Type B pancreatic cell (in vitro differentiated cells): ENCODE data around the gene CHST4. TPM values are rescaled to one million over a fixed set of nuclear protein-coding genes. Genes with fewer than 3 reads are reported as not detected.
A peak's percentile ranks its signal among the peaks of the same experiment; 100 is the strongest.

Experiments used
- DNase-seq: peaks from one replicate; pipeline ENCODE4 v3.0.0; 2021; ENCODE audit warnings: mixed read lengths; ENCODE audit not compliant: unreplicated experiment; ENCODE audit errors: extremely low spot score
- H3K27ac Mint-ChIP-seq: 2 replicates; pipeline ENCODE4 v1.8.0; 2021; ENCODE audit warnings: mild to moderate bottlenecking, mixed read lengths
- H3K27me3 Mint-ChIP-seq: 2 replicates; pipeline ENCODE4 v1.8.0; 2021; ENCODE audit warnings: mixed read lengths
- H3K36me3 Mint-ChIP-seq: 2 replicates; pipeline ENCODE4 v1.8.0; 2021; ENCODE audit warnings: mixed read lengths
- H3K4me1 Mint-ChIP-seq: one replicate; pipeline ENCODE4 v1.8.0; 2021; ENCODE audit warnings: mixed read lengths; ENCODE audit not compliant: unreplicated experiment
- H3K4me3 Mint-ChIP-seq: 2 replicates; pipeline ENCODE4 v1.8.0; 2021; ENCODE audit warnings: mild to moderate bottlenecking, mixed read lengths
- H3K9me3 Mint-ChIP-seq: 2 replicates; pipeline ENCODE4 v1.8.0; 2021; ENCODE audit warnings: mixed read lengths
- total RNA-seq: library from RNA; stranded (reverse); gene quantifications from 2 replicates; pipeline ENCODE4 v1.2.1, GENCODE V29; 2021; ENCODE audit warnings: low replicate concordance
- TF ChIP-seq, protein P1 (sequence below): fragments of 200-600 bp; sonication (generic); conservative IDR thresholded peaks from 2 replicates; pipeline ENCODE4 v1.5.0; 2021; ENCODE audit warnings: antibody characterized with exemption, mild to moderate bottlenecking

The CHST4 gene
- total RNA-seq, 1 donor from 2014 or later: not detected

DNA sequence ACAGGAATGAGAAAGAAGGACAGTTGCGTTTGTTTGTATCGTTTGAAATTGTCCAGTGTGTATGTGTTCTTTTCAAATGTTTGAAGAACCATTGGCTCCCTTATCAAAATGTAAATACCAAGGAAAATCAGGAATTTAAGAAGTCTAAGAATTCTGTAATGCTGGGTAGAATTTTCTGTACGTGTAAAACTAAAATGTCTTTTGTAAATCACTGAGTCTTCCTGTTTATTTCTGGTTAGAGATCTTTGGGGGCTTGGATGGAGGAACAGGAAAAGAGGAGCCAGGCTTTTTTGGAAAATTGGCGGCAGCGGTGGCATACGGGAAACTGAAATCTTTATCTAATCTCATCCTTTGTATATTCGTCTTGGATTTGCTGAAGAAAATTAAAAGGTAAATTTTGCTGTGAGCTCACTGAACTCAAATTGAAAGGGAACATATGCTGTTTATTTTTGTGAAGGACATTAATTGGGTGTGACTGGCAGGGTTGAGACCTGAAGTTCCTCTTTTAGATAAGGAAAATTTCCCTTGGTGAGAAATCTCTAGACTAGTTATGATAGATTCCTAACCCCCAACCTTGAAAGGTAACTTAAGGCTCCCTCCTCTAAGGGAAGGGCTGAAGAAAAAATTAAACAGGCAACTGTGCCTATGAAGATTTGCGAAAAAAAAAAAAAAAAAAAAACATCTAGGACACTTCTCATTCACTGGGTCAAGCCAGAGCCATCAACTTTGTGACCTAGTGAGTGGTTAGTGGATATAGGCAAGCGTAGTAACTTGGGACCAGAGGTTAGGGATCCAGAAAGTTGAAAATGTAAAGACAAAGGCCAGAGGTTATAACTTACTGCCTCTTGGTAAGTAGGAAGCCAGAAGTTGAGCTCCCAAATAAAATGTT, 39.8 kb downstream of the CHST4 start:
- Mint-ChIP-seq H3K27me3 (peaks cover 15% of the 10 kb centered on the region), H3K27ac (peak overlapping the region; percentile 99), H3K9me3 (no peaks in the 10 kb centered on the region), H3K4me1 (peaks cover 14% of the 10 kb centered on the region), H3K4me3 (peak overlapping the region; percentile 95), H3K36me3 (no peaks in the 10 kb centered on the region)
- no peak for DNase-seq
- TF ChIP-seq, protein P1, sequence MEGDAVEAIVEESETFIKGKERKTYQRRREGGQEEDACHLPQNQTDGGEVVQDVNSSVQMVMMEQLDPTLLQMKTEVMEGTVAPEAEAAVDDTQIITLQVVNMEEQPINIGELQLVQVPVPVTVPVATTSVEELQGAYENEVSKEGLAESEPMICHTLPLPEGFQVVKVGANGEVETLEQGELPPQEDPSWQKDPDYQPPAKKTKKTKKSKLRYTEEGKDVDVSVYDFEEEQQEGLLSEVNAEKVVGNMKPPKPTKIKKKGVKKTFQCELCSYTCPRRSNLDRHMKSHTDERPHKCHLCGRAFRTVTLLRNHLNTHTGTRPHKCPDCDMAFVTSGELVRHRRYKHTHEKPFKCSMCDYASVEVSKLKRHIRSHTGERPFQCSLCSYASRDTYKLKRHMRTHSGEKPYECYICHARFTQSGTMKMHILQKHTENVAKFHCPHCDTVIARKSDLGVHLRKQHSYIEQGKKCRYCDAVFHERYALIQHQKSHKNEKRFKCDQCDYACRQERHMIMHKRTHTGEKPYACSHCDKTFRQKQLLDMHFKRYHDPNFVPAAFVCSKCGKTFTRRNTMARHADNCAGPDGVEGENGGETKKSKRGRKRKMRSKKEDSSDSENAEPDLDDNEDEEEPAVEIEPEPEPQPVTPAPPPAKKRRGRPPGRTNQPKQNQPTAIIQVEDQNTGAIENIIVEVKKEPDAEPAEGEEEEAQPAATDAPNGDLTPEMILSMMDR: no peak

DNA sequence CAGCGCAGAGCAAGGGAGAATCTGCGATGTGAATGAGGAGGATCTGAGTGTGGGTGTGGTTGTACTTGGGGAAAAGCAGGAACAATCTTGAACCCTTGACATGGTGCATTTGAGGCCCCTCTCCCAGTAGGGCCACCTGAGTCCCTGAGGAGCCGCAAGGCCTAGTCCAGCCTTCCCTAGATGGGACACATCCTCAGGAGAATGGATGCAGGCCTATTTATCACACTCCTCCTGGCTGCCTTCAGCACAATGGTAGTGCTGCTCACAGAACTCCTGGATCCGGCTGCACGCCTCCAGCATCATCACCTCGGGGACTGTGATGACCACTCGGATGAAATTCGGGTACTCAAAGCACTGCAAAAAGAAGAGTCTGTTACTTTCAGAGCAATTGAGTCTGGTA, 41.7 kb downstream of the CHST4 start:
- H3K4me1 Mint-ChIP-seq: peaks cover 14% of the 10 kb centered on the region
- no peaks in the 10 kb centered on the region for H3K9me3 Mint-ChIP-seq
- H3K27ac Mint-ChIP-seq: no peak overlapping the region
- H3K4me3 Mint-ChIP-seq: no peak overlapping the region
- DNase-seq: no peak
- no peaks in the 10 kb centered on the region for H3K36me3 Mint-ChIP-seq
- TF ChIP-seq, protein P1: no peak
- peaks cover 23% of the 10 kb centered on the region for H3K27me3 Mint-ChIP-seq

DNA sequence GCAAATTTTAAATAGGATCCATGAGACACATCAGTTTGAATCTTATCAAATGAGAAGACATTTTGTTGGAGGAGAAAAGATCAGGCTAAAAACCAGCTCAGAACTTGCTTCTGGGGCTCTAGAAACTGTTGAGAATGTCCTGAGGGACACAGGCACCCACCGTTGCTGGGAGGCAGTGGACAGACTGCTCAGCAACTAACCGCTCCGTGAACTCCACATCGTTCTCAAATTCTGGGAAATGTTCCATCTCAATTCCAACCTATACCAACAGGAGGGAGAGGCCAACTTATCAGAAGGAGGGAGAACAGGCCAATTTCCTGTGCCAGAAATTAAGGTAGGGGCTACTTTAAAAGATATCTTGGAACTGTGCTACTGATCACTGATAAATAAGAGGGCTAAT, 42.3 kb downstream of the CHST4 start:
- TF ChIP-seq, protein P1: no peak
- H3K4me3 Mint-ChIP-seq: peak overlapping the region; percentile 6
- peaks cover 23% of the 10 kb centered on the region for H3K27me3 Mint-ChIP-seq
- no peak for DNase-seq
- no peaks in the 10 kb centered on the region for H3K9me3 Mint-ChIP-seq
- H3K36me3 Mint-ChIP-seq: no peaks in the 10 kb centered on the region
- peaks cover 14% of the 10 kb centered on the region for H3K4me1 Mint-ChIP-seq
- peak overlapping the region; percentile 10 for H3K27ac Mint-ChIP-seq

DNA sequence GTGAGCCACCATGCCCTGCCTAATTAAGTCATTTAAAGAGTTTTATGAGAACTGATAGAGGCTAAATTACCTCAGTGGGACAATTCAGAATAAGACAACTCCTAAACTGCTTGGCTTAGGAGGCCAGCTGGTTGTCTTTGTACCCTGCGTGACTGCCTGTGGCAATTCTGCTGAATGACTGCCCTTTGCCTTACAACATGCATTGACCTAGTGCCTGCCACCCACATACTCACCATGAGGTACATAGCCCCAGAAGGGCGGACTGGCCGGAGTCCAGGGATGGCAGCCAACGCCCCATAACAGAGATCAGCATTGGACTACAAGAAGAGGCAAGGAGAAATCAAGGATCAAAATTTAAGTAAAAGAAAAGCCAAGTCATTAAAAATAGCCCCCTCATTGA, 43.4 kb downstream of the CHST4 start:
- peak overlapping the region; percentile 48 for H3K27ac Mint-ChIP-seq
- no peak overlapping the region for H3K4me3 Mint-ChIP-seq
- no peak for DNase-seq
- H3K4me1 Mint-ChIP-seq: peaks cover 9% of the 10 kb centered on the region
- TF ChIP-seq, protein P1: no peak
- no peaks in the 10 kb centered on the region for H3K36me3 Mint-ChIP-seq
- no peaks in the 10 kb centered on the region for H3K9me3 Mint-ChIP-seq
- H3K27me3 Mint-ChIP-seq: peaks cover 23% of the 10 kb centered on the region

DNA sequence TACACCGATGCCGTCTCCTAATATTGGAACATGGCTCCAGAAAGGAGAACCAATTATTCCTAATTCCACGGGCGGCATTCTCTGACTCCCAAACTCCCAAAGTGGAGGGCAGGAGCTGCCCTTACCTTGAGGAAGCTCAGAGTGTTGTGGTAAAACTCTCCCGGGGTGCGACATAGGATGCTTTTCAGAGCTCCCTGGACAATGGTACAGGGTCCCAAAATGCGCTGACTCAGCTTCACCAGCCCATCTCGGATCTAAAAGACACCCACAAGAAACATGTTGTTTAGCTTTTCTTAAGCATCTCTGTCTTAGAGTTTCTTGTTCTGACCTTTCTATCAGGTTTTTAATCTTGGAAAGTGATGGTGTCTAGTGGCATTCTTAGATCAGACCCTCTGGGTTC, 43.9 kb downstream of the CHST4 start:
- peaks cover 9% of the 10 kb centered on the region for H3K4me1 Mint-ChIP-seq
- H3K36me3 Mint-ChIP-seq: no peaks in the 10 kb centered on the region
- no peaks in the 10 kb centered on the region for H3K9me3 Mint-ChIP-seq
- TF ChIP-seq, protein P1: no peak
- no peak for DNase-seq
- H3K4me3 Mint-ChIP-seq: no peak overlapping the region
- H3K27ac Mint-ChIP-seq: no peak overlapping the region
- peaks cover 23% of the 10 kb centered on the region for H3K27me3 Mint-ChIP-seq
